HG02981 (cell line): Measurements from ENCODE around the gene ARHGAP20.

Source experiments
- ATAC-seq: cut with Tn5 transposase; IDR thresholded peaks from one replicate; pipeline ENCODE4 v1.9.1; 2021; ENCODE audit warnings: mild to moderate bottlenecking, moderate library complexity; ENCODE audit not compliant: unreplicated experiment

Gene ARHGAP20

GRCh38 chr11:110720431-110721275, 8.4 kb upstream of the ARHGAP20 start:
- ATAC-seq, result no peak

GRCh38 chr11:110716361-110716760, 4.1 kb upstream of the ARHGAP20 start:
- ATAC-seq, result no peak

GRCh38 chr11:110715541-110715940, 3.3 kb upstream of the ARHGAP20 start:
- ATAC-seq, result no peak

GRCh38 chr11:110713449-110713776, 1.2 kb upstream of the ARHGAP20 start:
- no peak for ATAC-seq

GRCh38 chr11:110712659-110713448, 617 bp upstream of the ARHGAP20 start:
- peak; percentile 21 for ATAC-seq

- ATAC-seq, result no peak
These were observed 825 bp downstream of the ARHGAP20 start for GRCh38 chr11:110711448-110711775.

GRCh38 chr11:110710628-110711381, 1.4 kb downstream of the ARHGAP20 start:
- no peak for ATAC-seq

- ATAC-seq, result no peak
These were observed 7.9 kb downstream of the ARHGAP20 start for GRCh38 chr11:110704210-110704864.

- ATAC-seq, result no peak
These were observed 20.3 kb downstream of the ARHGAP20 start for GRCh38 chr11:110691926-110692325.

- no peak for ATAC-seq
These were observed 22.9 kb downstream of the ARHGAP20 start for GRCh38 chr11:110689306-110689705.

- no peak for ATAC-seq
These were observed 32.8 kb downstream of the ARHGAP20 start for GRCh38 chr11:110679323-110679975.

GRCh38 chr11:110675548-110675947, 36.7 kb downstream of the ARHGAP20 start:
- ATAC-seq, result no peak

GRCh38 chr11:110665689-110666465, 46.4 kb downstream of the ARHGAP20 start:
- ATAC-seq, result no peak

GRCh38 chr11:110655967-110656366, 56.3 kb downstream of the ARHGAP20 start:
- no peak for ATAC-seq

GRCh38 chr11:110654456-110654855, 57.8 kb downstream of the ARHGAP20 start:
- ATAC-seq, result no peak

- ATAC-seq, result no peak
These were observed 67.0 kb downstream of the ARHGAP20 start for GRCh38 chr11:110645253-110645652.

GRCh38 chr11:110634370-110634769, 77.9 kb downstream of the ARHGAP20 start:
- no peak for ATAC-seq

GRCh38 chr11:110631551-110631950, 80.7 kb downstream of the ARHGAP20 start:
- ATAC-seq, result no peak

- no peak for ATAC-seq
These were observed 82.6 kb downstream of the ARHGAP20 start for GRCh38 chr11:110629594-110629993.

- no peak for ATAC-seq
These were observed 90.4 kb downstream of the ARHGAP20 start for GRCh38 chr11:110621826-110622225.
